Naive thymus-derived CD4-positive, alpha-beta T cell (primary cell): ENCODE data around the gene ECM1. TPM values are rescaled to one million over a fixed set of nuclear protein-coding genes. Genes with fewer than 3 reads are reported as not detected.

Experiments used
- microRNA-seq: library from miRNA; unstranded; fragments of <30 nt; microRNA quantifications from one replicate; pipeline ENCODE4 v1.2.0, GENCODE V29; 2022; ENCODE audit warnings: borderline microRNAs expressed
- polyA plus RNA-seq, 2 donors: library from polyadenylated mRNA; unstranded; fragments of 300-500 nt; fragmentation: Illumina TruSeq; gene quantifications; one replicate each; pipeline ENCODE4 v1.2.3, GENCODE V29; 2021
- total RNA-seq, 6 experiments: library from RNA in 5 of 6; stranded (reverse) in 5 of 6; gene quantifications; 1 replicate in 5 of 6; 2 replicates in 1 of 6; pipeline ENCODE4 v1.2.3 and lab custom pipeline; 2021 to 2026

The ECM1 gene
- total and polyA plus RNA-seq, 7 experiments from 2014 or later: 0.29 to 2.4 (median 1.4) TPM; not detected in 2

Small RNA genes lying within 50 kb of the gene (microRNA-seq; reads per million reads assigned to microRNA genes)
- gene MIR4257: not detected
- gene MIR6878: not detected

Other genes starting within 250 kb of the ECM1 start
- 100 to 1,000 TPM; 112 to 143 (median 127) TPM for gene APH1A, start 239.1 kb upstream of the ECM1 start, total RNA-seq
- 10 to 100 TPM; 70.7 to 81.4 TPM for gene APH1A, start 239.1 kb upstream of the ECM1 start, polyA plus RNA-seq
- gene C1orf54, start 235.3 kb upstream of the ECM1 start, total RNA-seq: 1 to 10 TPM; 1.5 to 7.8 (median 4.3) TPM
- gene C1orf54, start 235.3 kb upstream of the ECM1 start, polyA plus RNA-seq: 1 to 10 TPM; 2.7 to 5.6 TPM
- gene CIART, start 225.6 kb upstream of the ECM1 start, total RNA-seq: 1 to 10 TPM; 1.4 to 2.6 (median 2.4) TPM
- gene CIART, start 225.6 kb upstream of the ECM1 start, polyA plus RNA-seq: 1 to 10 TPM in 1 of 2 donors, under 1 TPM in 1; 0.87 to 2.0 TPM
- gene MRPS21, start 214.2 kb upstream of the ECM1 start, total RNA-seq: 10 to 100 TPM; 47.9 to 72.8 (median 67.5) TPM
- gene MRPS21, start 214.2 kb upstream of the ECM1 start, polyA plus RNA-seq: 10 to 100 TPM; 61.7 to 92.9 TPM
- 100 to 1,000 TPM in 4 of 5 experiments, 10 to 100 TPM in 1; 89.6 to 176 (median 160) TPM for gene PRPF3, start 186.6 kb upstream of the ECM1 start, total RNA-seq
- 10 to 100 TPM; 14.8 to 37.4 TPM for gene PRPF3, start 186.6 kb upstream of the ECM1 start, polyA plus RNA-seq
- 10 to 100 TPM; 33.2 to 62.2 (median 40.6) TPM for gene RPRD2, start 144.0 kb upstream of the ECM1 start, total RNA-seq
- 10 to 100 TPM; 27.5 to 51.2 TPM for gene RPRD2, start 144.0 kb upstream of the ECM1 start, polyA plus RNA-seq
- 10 to 100 TPM; 30.3 to 39.0 (median 36.4) TPM for gene TARS2, start 20.7 kb upstream of the ECM1 start, total RNA-seq
- gene TARS2, start 20.7 kb upstream of the ECM1 start, polyA plus RNA-seq: 10 to 100 TPM; 28.3 to 29.4 TPM
- gene FALEC, start 7.6 kb downstream of the ECM1 start, total RNA-seq: 1 to 10 TPM in 1 of 5 experiments, under 1 TPM in 1, not detected in 3; 0.44 to 2.5 TPM
- under 1 TPM in 1 of 2 donors, not detected in 1; 0.76 TPM for gene FALEC, start 7.6 kb downstream of the ECM1 start, polyA plus RNA-seq
- 10 to 100 TPM in 1 of 5 experiments, 1 to 10 TPM in 1, under 1 TPM in 3; 0.49 to 27.7 (median 0.79) TPM for gene ADAMTSL4, start 41.3 kb downstream of the ECM1 start, total RNA-seq
- under 1 TPM; 0.14 to 0.25 TPM for gene ADAMTSL4, start 41.3 kb downstream of the ECM1 start, polyA plus RNA-seq
- gene MCL1, start 71.5 kb downstream of the ECM1 start, total RNA-seq: 1,000 to 10,000 TPM in 1 of 5 experiments, 100 to 1,000 TPM in 4; 302 to 1,400 (median 377) TPM
- 100 to 1,000 TPM; 171 to 172 TPM for gene MCL1, start 71.5 kb downstream of the ECM1 start, polyA plus RNA-seq
- 100 to 1,000 TPM in 4 of 5 experiments, 10 to 100 TPM in 1; 97.2 to 178 (median 157) TPM for gene ENSA, start 121.5 kb downstream of the ECM1 start, total RNA-seq
- 10 to 100 TPM; 59.4 to 60.0 TPM for gene ENSA, start 121.5 kb downstream of the ECM1 start, polyA plus RNA-seq
- gene GOLPH3L, start 189.0 kb downstream of the ECM1 start, total RNA-seq: 10 to 100 TPM in 4 of 5 experiments, 1 to 10 TPM in 1; 8.7 to 32.1 (median 23.6) TPM
- gene GOLPH3L, start 189.0 kb downstream of the ECM1 start, polyA plus RNA-seq: 10 to 100 TPM; 18.3 to 29.2 TPM
- gene HORMAD1, start 212.8 kb downstream of the ECM1 start, total RNA-seq: 1 to 10 TPM in 1 of 5 experiments, under 1 TPM in 4; 0.35 to 1.4 (median 0.45) TPM
- gene HORMAD1, start 212.8 kb downstream of the ECM1 start, polyA plus RNA-seq: not detected